Measurements from ENCODE around the gene TSNAX.

GRCh38 chr1:231544943-231545592 is 16.6 kb downstream of the TSNAX start:
- TF ChIP-seq SMC3 (IDR thresholded peaks at IDR 0.05; ENCODE audit: low read depth, low read length) (no peak), POLR2A (IDR thresholded peaks at IDR 0.05; ENCODE audit: low read depth, low read length) (no peak), NFE2L2 (IDR thresholded peaks at IDR 0.05; ENCODE audit: low read depth, low read length) (no peak), CTCF (conservative IDR thresholded peaks at IDR 0.05; ENCODE audit: low read depth, low read length) (no peak), RAD21 (IDR thresholded peaks at IDR 0.05; ENCODE audit: low read length) (no peak), MXI1 (IDR thresholded peaks at IDR 0.05; ENCODE audit: borderline replicate concordance, low read depth, low read length) (no peak)

Data from IMR-90 (cell line).